ENCODE results near the gene KIAA2012. TPM values are rescaled to one million over a fixed set of nuclear protein-coding genes. Genes with fewer than 3 reads are reported as not detected.
A peak's percentile ranks its signal among the peaks of the same experiment; 100 is the strongest.

The KIAA2012 gene
- polyA plus RNA-seq, 4 donors: 0.06 to 0.07 TPM; not detected in 2

DNA sequence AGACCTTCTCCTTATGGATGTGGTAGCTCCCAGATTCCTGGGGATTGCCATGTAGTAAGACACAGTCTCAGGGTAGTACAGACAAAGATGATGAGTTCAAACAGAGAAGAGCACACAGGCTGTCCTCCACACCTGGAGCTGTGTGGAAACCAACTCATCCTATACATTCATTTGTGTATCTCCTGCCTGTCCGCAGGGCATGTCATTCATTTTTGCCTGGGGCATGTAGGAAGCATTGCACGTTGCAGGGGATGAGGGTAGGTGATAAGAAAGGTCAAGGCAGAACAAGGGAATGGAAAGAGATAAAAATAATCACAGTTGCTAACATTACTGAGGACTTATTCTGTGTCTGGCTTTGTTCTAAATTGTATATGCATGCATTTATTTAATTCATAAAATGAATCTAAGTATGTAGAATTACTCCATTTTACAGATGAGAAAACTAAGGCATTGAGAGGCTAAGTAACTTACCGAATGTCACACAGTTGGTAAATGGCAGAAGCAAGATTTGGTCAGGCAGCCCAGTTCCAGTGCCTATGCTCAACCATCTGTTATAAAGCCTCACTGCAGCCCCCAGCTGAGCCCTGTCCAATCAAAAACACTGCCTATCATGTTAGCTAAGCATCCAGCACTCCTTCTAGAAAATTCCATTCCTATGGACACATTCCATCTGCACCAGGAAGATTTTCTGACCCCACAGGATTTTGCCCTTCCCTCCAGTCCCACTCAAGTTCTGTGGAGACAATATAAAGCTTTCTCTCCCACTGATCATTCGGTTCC lies 84.3 kb downstream of the KIAA2012 start:
- WGBS, 3 donors: 75 to 83% (median 76%) methylated on average over 4 of the region's 4 CpGs
- Histone ChIP-seq H3K4me3 (ENCODE audit: low read depth in 1 of 3, low read length in 3 of 3) (no peak overlapping the region), H3K27me3 (ENCODE audit: control insufficient read depth in 3 of 3, insufficient read depth in 3 of 3, low read length in 3 of 3) (peaks cover 0 to 4% (median 0%) of the 10 kb centered on the region in 3 donors), H3K27ac (ENCODE audit: low read depth in 1 of 3, low read length in 2 of 3) (no peak overlapping the region), H3K4me1 (ENCODE audit: control insufficient read depth in 3 of 3, insufficient read depth in 2 of 3, low read depth in 1 of 3, low read length in 2 of 3) (no peaks in the 10 kb centered on the region), H3K36me3 (ENCODE audit: control insufficient read depth in 3 of 3, insufficient read depth in 2 of 3, low read depth in 1 of 3, low read length in 3 of 3) (no peaks in the 10 kb centered on the region), H3K9me3 (ENCODE audit: control insufficient read depth in 2 of 2, insufficient read depth in 1 of 2, low read depth in 1 of 2, low read length in 1 of 2) (no peaks in the 10 kb centered on the region)
- no peak for DNase-seq
- FAIRE-seq: no peak

DNA sequence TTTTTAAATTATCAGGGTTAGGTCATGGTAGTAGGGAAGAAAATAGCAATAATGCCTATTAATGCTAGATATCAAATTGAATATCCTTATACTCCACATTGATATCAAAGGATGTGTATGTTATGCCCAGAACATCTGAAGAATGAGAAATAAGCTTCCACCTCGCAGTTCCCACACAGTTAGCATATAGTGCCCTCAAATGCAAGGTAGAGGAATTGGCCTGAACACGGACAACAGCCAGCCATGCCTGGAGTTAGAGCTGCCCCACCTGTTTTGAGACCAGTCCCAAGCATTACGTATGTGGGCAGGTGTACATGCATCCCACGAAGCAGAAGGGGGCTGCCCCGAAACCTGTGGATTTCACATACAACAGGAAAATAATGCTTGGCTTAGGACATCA lies 85.7 kb downstream of the KIAA2012 start:
- Histone ChIP-seq H3K4me3 (ENCODE audit: low read depth in 1 of 3, low read length in 3 of 3) (no peak overlapping the region), H3K36me3 (ENCODE audit: control insufficient read depth in 3 of 3, insufficient read depth in 2 of 3, low read depth in 1 of 3, low read length in 3 of 3) (no peaks in the 10 kb centered on the region), H3K4me1 (ENCODE audit: control insufficient read depth in 3 of 3, insufficient read depth in 2 of 3, low read depth in 1 of 3, low read length in 2 of 3) (no peaks in the 10 kb centered on the region), H3K27me3 (ENCODE audit: control insufficient read depth in 3 of 3, insufficient read depth in 3 of 3, low read length in 3 of 3) (peaks cover 0 to 2% (median 0%) of the 10 kb centered on the region in 3 donors), H3K9me3 (ENCODE audit: control insufficient read depth in 2 of 2, insufficient read depth in 1 of 2, low read depth in 1 of 2, low read length in 1 of 2) (no peaks in the 10 kb centered on the region), H3K27ac (ENCODE audit: low read depth in 1 of 3, low read length in 2 of 3) (no peak overlapping the region)
- FAIRE-seq (no peak), DNase-seq (no peak)
- WGBS, 3 donors: 53 to 70% (median 60%) methylated on average over 5 of the region's 5 CpGs

- H3K27me3 ChIP-seq (ENCODE audit: control insufficient read depth in 3 of 3, insufficient read depth in 3 of 3, low read length in 3 of 3): no peaks in the 10 kb centered on the region
- H3K9me3 ChIP-seq (ENCODE audit: control insufficient read depth in 2 of 2, insufficient read depth in 1 of 2, low read depth in 1 of 2, low read length in 1 of 2): no peaks in the 10 kb centered on the region
- peaks cover 0 to 21% (median 0%) of the 10 kb centered on the region in 3 donors for H3K4me1 ChIP-seq (ENCODE audit: control insufficient read depth in 3 of 3, insufficient read depth in 2 of 3, low read depth in 1 of 3, low read length in 2 of 3)
- no peak overlapping the region for H3K27ac ChIP-seq (ENCODE audit: low read depth in 1 of 3, low read length in 2 of 3)
- FAIRE-seq: no peak
- no peak overlapping the region for H3K4me3 ChIP-seq (ENCODE audit: low read depth in 1 of 3, low read length in 3 of 3)
- no peaks in the 10 kb centered on the region for H3K36me3 ChIP-seq (ENCODE audit: control insufficient read depth in 3 of 3, insufficient read depth in 2 of 3, low read depth in 1 of 3, low read length in 3 of 3)
- DNase-seq: no peak
- 69 to 83% (median 73%) methylated on average over 8 of the region's 8 CpGs for WGBS, 3 donors
Measured at GRCh38 chr2:202161151-202161835, 88.2 kb downstream of the KIAA2012 start.

DNA sequence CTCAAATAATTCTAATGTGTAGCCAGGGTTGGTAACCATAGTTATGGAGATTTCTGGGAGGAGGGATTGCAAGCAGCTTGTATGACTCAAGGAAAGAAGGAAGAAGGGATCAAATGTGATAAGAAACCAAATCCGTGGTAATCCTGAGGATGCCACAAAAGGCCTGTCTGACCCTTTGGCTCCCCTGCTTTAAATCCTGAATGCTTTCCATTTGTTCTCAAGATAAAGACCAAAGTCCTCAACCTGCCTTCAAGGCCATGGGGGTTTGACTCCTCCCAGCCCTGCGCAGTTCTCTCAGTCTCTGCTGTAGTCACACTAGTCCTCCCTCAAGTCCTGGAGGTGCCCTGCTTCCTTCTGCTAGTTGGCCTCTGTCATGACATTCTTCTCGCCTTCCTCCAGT lies 91.4 kb downstream of the KIAA2012 start:
- H3K4me1 ChIP-seq (ENCODE audit: control insufficient read depth in 3 of 3, insufficient read depth in 2 of 3, low read depth in 1 of 3, low read length in 2 of 3): peaks cover 0 to 21% (median 0%) of the 10 kb centered on the region in 3 donors
- no peaks in the 10 kb centered on the region for H3K27me3 ChIP-seq (ENCODE audit: control insufficient read depth in 3 of 3, insufficient read depth in 3 of 3, low read length in 3 of 3)
- DNase-seq: peak; percentile 35 to 59
- FAIRE-seq: no peak
- H3K36me3 ChIP-seq (ENCODE audit: control insufficient read depth in 3 of 3, insufficient read depth in 2 of 3, low read depth in 1 of 3, low read length in 3 of 3): no peaks in the 10 kb centered on the region
- peak overlapping the region in 1 of 3 donors; percentile 65 for H3K27ac ChIP-seq (ENCODE audit: low read depth in 1 of 3, low read length in 2 of 3)
- 47 to 71% (median 65%) methylated on average over 3 of the region's 3 CpGs for WGBS, 3 donors
- no peak overlapping the region for H3K4me3 ChIP-seq (ENCODE audit: low read depth in 1 of 3, low read length in 3 of 3)
- no peaks in the 10 kb centered on the region for H3K9me3 ChIP-seq (ENCODE audit: control insufficient read depth in 2 of 2, insufficient read depth in 1 of 2, low read depth in 1 of 2, low read length in 1 of 2)

DNA sequence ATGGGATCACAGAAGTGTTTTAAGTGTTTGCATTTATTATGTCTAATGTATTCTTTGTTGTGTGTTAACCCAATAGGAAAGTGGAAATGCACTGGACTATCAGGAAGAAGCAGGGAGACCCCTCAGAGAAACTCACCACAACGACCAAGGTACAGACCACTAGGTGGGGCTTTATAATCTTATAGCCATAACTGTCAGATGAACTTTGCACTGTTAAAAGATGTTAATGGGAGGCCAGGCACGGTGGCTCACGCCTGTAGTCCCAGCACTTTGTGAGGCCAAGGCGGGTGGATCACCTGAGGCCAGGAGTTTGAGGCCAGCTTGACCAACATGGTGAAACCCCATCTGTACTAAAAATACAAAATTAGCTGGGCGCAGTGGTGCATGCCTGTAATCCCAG lies 92.2 kb downstream of the KIAA2012 start:
- 45 to 70% (median 56%) methylated on average over 5 of the region's 5 CpGs for WGBS, 3 donors
- Histone ChIP-seq H3K27ac (ENCODE audit: low read depth in 1 of 3, low read length in 2 of 3) (peak overlapping the region in 1 of 3 donors; percentile 65), H3K4me1 (ENCODE audit: control insufficient read depth in 3 of 3, insufficient read depth in 2 of 3, low read depth in 1 of 3, low read length in 2 of 3) (peaks cover 0 to 21% (median 0%) of the 10 kb centered on the region in 3 donors), H3K9me3 (ENCODE audit: control insufficient read depth in 2 of 2, insufficient read depth in 1 of 2, low read depth in 1 of 2, low read length in 1 of 2) (no peaks in the 10 kb centered on the region), H3K27me3 (ENCODE audit: control insufficient read depth in 3 of 3, insufficient read depth in 3 of 3, low read length in 3 of 3) (no peaks in the 10 kb centered on the region), H3K4me3 (ENCODE audit: low read depth in 1 of 3, low read length in 3 of 3) (no peak overlapping the region), H3K36me3 (ENCODE audit: control insufficient read depth in 3 of 3, insufficient read depth in 2 of 3, low read depth in 1 of 3, low read length in 3 of 3) (no peaks in the 10 kb centered on the region)
- DNase-seq: peak; percentile 26 to 66
- FAIRE-seq: no peak

DNA sequence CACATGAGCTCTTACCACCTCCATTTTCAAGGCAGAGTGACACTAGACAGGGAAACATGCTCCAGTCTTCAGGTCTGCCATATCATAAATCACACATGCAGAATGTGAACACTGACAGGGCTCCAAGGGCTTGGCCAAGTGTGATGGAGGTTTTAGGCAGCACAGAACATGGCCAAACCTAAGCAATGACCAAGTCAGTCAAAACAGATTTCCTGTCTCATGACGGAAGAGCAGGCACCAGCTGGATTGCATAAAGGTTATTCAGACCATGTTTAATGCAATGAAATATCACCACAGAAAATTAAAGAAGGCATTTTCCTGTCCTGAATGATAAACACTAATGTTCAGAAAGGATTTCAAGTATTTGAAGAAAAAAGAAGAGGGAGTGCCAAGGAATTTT lies 92.9 kb downstream of the KIAA2012 start:
- FAIRE-seq: no peak
- Histone ChIP-seq H3K27ac (ENCODE audit: low read depth in 1 of 3, low read length in 2 of 3) (no peak overlapping the region), H3K4me1 (ENCODE audit: control insufficient read depth in 3 of 3, insufficient read depth in 2 of 3, low read depth in 1 of 3, low read length in 2 of 3) (peaks cover 0 to 21% (median 0%) of the 10 kb centered on the region in 3 donors), H3K27me3 (ENCODE audit: control insufficient read depth in 3 of 3, insufficient read depth in 3 of 3, low read length in 3 of 3) (no peaks in the 10 kb centered on the region), H3K9me3 (ENCODE audit: control insufficient read depth in 2 of 2, insufficient read depth in 1 of 2, low read depth in 1 of 2, low read length in 1 of 2) (no peaks in the 10 kb centered on the region), H3K4me3 (ENCODE audit: low read depth in 1 of 3, low read length in 3 of 3) (no peak overlapping the region), H3K36me3 (ENCODE audit: control insufficient read depth in 3 of 3, insufficient read depth in 2 of 3, low read depth in 1 of 3, low read length in 3 of 3) (no peaks in the 10 kb centered on the region)
- DNase-seq: no peak
- 57 to 89% (median 82%) methylated on average over 1 of the region's 1 CpG for WGBS, 3 donors

DNA sequence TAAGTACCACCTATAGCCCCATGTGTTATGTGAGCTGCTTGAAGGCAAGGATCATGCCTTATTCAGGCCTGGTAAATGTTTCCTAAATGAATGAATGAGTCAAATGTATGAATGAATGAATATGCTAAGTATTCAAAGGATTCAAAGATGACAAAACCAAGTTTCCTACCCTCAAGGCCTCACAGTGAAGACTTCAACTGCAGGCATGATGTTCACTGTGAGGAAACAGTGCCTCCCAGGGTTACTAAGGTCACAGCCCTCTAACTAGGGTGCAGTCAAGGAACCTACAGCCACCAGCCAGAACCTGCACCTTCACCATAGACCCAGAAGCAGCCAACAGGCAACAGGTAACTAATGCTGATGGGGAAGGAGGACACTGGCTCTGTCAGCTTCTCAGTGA lies 96.1 kb downstream of the KIAA2012 start:
- no peak for FAIRE-seq
- no peak overlapping the region for H3K27ac ChIP-seq (ENCODE audit: low read depth in 1 of 3, low read length in 2 of 3)

DNA sequence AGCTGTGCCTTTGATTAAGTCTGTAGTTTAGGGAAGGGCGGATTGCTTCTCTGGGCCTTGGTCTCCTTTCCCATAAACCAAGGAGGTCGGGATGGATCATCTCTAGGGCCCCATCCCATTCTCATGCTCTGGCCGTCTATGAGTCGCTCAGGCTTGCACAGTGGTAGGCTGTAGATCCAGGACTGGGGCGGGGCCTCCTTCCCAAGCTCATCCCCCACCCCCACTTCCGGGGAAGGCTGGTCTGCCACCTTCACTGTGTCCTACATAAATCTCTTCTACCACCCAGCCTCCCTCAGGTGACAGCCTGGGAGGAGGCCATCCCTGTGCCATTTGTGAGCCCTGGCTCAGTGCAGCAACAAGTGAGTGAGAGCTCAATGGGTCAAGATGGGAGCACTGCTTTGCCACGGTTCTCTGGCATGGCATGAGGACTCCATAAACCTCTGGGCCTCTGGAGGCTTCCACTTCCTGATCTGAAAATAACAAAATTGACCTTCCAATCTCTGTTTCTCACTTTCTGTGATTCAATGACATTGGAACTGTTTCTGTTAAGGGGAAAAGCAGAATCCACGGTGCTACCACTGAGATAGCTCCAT lies 96.9 kb downstream of the KIAA2012 start:
- Histone ChIP-seq H3K27ac (ENCODE audit: low read depth in 1 of 3, low read length in 2 of 3) (no peak overlapping the region), H3K36me3 (ENCODE audit: control insufficient read depth in 3 of 3, insufficient read depth in 2 of 3, low read depth in 1 of 3, low read length in 3 of 3) (no peaks in the 10 kb centered on the region), H3K4me1 (ENCODE audit: control insufficient read depth in 3 of 3, insufficient read depth in 2 of 3, low read depth in 1 of 3, low read length in 2 of 3) (peaks cover 0 to 13% (median 4%) of the 10 kb centered on the region in 3 donors), H3K4me3 (ENCODE audit: low read depth in 1 of 3, low read length in 3 of 3) (no peak overlapping the region), H3K27me3 (ENCODE audit: control insufficient read depth in 3 of 3, insufficient read depth in 3 of 3, low read length in 3 of 3) (peaks cover 0 to 4% (median 0%) of the 10 kb centered on the region in 3 donors), H3K9me3 (ENCODE audit: control insufficient read depth in 2 of 2, insufficient read depth in 1 of 2, low read depth in 1 of 2, low read length in 1 of 2) (no peaks in the 10 kb centered on the region)
- 85 to 91% (median 89%) methylated on average over 8 of the region's 8 CpGs for WGBS, 3 donors
- DNase-seq: no peak
- no peak for FAIRE-seq

More for the DNA sequence above, 96.1 kb downstream of the KIAA2012 start:
- no peak for DNase-seq
- peaks cover 0 to 21% (median 4%) of the 10 kb centered on the region in 3 donors for H3K4me1 ChIP-seq (ENCODE audit: control insufficient read depth in 3 of 3, insufficient read depth in 2 of 3, low read depth in 1 of 3, low read length in 2 of 3)
- no peak overlapping the region for H3K4me3 ChIP-seq (ENCODE audit: low read depth in 1 of 3, low read length in 3 of 3)
- H3K36me3 ChIP-seq (ENCODE audit: control insufficient read depth in 3 of 3, insufficient read depth in 2 of 3, low read depth in 1 of 3, low read length in 3 of 3): no peaks in the 10 kb centered on the region
- peaks cover 0 to 4% (median 0%) of the 10 kb centered on the region in 3 donors for H3K27me3 ChIP-seq (ENCODE audit: control insufficient read depth in 3 of 3, insufficient read depth in 3 of 3, low read length in 3 of 3)
- H3K9me3 ChIP-seq (ENCODE audit: control insufficient read depth in 2 of 2, insufficient read depth in 1 of 2, low read depth in 1 of 2, low read length in 1 of 2): no peaks in the 10 kb centered on the region
